GM18870 (cell line): ENCODE data around the gene SMARCA2.

Source experiments
- ATAC-seq: cut with Tn5 transposase; IDR thresholded peaks from one replicate; pipeline ENCODE4 v1.9.1; 2021; ENCODE audit warnings: moderate library complexity; ENCODE audit not compliant: unreplicated experiment

The SMARCA2 gene

GRCh38 chr9:2039294-2040180 lies 24.4 kb downstream of the SMARCA2 start:
- ATAC-seq, result no peak

- ATAC-seq, result no peak
Observed at GRCh38 chr9:2040828-2041227, 25.7 kb downstream of the SMARCA2 start.

GRCh38 chr9:2041736-2042135 lies 26.6 kb downstream of the SMARCA2 start:
- ATAC-seq, result no peak

GRCh38 chr9:2043243-2043642 lies 28.1 kb downstream of the SMARCA2 start:
- no peak for ATAC-seq

- ATAC-seq, result no peak
Observed at GRCh38 chr9:2043881-2044462, 28.8 kb downstream of the SMARCA2 start.

- ATAC-seq, result no peak
Observed at GRCh38 chr9:2047144-2047671, 32.1 kb downstream of the SMARCA2 start.

GRCh38 chr9:2047916-2048315 lies 32.8 kb downstream of the SMARCA2 start:
- no peak for ATAC-seq

- no peak for ATAC-seq
Observed at GRCh38 chr9:2050236-2050635, 35.1 kb downstream of the SMARCA2 start.

GRCh38 chr9:2053883-2054845 lies 39.0 kb downstream of the SMARCA2 start:
- peak; percentile 93 for ATAC-seq

GRCh38 chr9:2055203-2055658 lies 40.1 kb downstream of the SMARCA2 start:
- ATAC-seq, result peak; percentile 59

GRCh38 chr9:2059274-2059929 lies 44.3 kb downstream of the SMARCA2 start:
- no peak for ATAC-seq

- no peak for ATAC-seq
Observed at GRCh38 chr9:2060424-2060823, 45.3 kb downstream of the SMARCA2 start.

- no peak for ATAC-seq
Observed at GRCh38 chr9:2065704-2066103, 50.6 kb downstream of the SMARCA2 start.

GRCh38 chr9:2066312-2067273 lies 51.4 kb downstream of the SMARCA2 start:
- ATAC-seq, result no peak

GRCh38 chr9:2072752-2073405 lies 57.7 kb downstream of the SMARCA2 start:
- peak; percentile 55 for ATAC-seq

- no peak for ATAC-seq
Observed at GRCh38 chr9:2082772-2083171, 67.6 kb downstream of the SMARCA2 start.

GRCh38 chr9:2083479-2083878 lies 68.3 kb downstream of the SMARCA2 start:
- no peak for ATAC-seq

- ATAC-seq, result no peak
Observed at GRCh38 chr9:2085716-2086115, 70.6 kb downstream of the SMARCA2 start.

GRCh38 chr9:2086116-2086515 lies 71.0 kb downstream of the SMARCA2 start:
- no peak for ATAC-seq
